Measurements from ENCODE around the gene ZNF37A.
"Not testable (repeated sequence)": the region's sequence is repeated elsewhere in the genome, so short reads cannot be mapped to it uniquely, and the experiment has no call there.

ZNF37A gene

GRCh38 chr10:38076687-38077086, 17.4 kb upstream of the ZNF37A start:
- Histone ChIP-seq H2AFZ (ENCODE audit: low read depth, low read length) (no peak overlapping the region), H3K9me3 (ENCODE audit: insufficient read depth, low read length) (no peaks in the 10 kb centered on the region), H3K79me2 (ENCODE audit: low read length) (no peaks in the 10 kb centered on the region), H3K36me3 (replicated peaks; ENCODE audit: low read depth, low read length) (no peaks in the 10 kb centered on the region), H3K9ac (ENCODE audit: low read length) (no peak overlapping the region), H3K27ac (ENCODE audit: low read length) (no peak overlapping the region), H3K4me1 (ENCODE audit: low read length) (peaks cover 10% of the 10 kb centered on the region), H3K4me2 (ENCODE audit: low read length) (no peak overlapping the region), H3K27me3 (ENCODE audit: low read depth, low read length) (no peaks in the 10 kb centered on the region), H4K20me1 (ENCODE audit: insufficient read depth, low read length) (no peaks in the 10 kb centered on the region), H3K4me3 (ENCODE audit: low read length) (no peak overlapping the region)
- TF ChIP-seq, protein P1, sequence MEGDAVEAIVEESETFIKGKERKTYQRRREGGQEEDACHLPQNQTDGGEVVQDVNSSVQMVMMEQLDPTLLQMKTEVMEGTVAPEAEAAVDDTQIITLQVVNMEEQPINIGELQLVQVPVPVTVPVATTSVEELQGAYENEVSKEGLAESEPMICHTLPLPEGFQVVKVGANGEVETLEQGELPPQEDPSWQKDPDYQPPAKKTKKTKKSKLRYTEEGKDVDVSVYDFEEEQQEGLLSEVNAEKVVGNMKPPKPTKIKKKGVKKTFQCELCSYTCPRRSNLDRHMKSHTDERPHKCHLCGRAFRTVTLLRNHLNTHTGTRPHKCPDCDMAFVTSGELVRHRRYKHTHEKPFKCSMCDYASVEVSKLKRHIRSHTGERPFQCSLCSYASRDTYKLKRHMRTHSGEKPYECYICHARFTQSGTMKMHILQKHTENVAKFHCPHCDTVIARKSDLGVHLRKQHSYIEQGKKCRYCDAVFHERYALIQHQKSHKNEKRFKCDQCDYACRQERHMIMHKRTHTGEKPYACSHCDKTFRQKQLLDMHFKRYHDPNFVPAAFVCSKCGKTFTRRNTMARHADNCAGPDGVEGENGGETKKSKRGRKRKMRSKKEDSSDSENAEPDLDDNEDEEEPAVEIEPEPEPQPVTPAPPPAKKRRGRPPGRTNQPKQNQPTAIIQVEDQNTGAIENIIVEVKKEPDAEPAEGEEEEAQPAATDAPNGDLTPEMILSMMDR (IDR thresholded peaks at IDR 0.05; ENCODE audit: low read depth, low read length), result no peak
- TF ChIP-seq EZH2phosphoT487 (IDR thresholded peaks at IDR 0.05; ENCODE audit: low read depth), result no peak

- not testable (repeated sequence) for H3K4me1 ChIP-seq (ENCODE audit: low read length); H3K27ac ChIP-seq (ENCODE audit: low read length); H3K27me3 ChIP-seq (ENCODE audit: low read depth, low read length); H4K20me1 ChIP-seq (ENCODE audit: insufficient read depth, low read length); H3K9me3 ChIP-seq (ENCODE audit: insufficient read depth, low read length)
- H3K4me2 ChIP-seq (ENCODE audit: low read length), result peak overlapping the region; percentile 85
- H3K36me3 ChIP-seq (replicated peaks; ENCODE audit: low read depth, low read length), result peaks cover 13% of the 10 kb centered on the region
- peak overlapping the region; percentile 95 for H2AFZ ChIP-seq (ENCODE audit: low read depth, low read length)
- peaks cover 14% of the 10 kb centered on the region for H3K79me2 ChIP-seq (ENCODE audit: low read length)
- peak overlapping the region; percentile 50; the same call in 1 of the 2 replicates for H3K9ac ChIP-seq (ENCODE audit: low read length)
- peak overlapping the region; percentile 91 for H3K4me3 ChIP-seq (ENCODE audit: low read length)
Observed at GRCh38 chr10:38093318-38093717, 819 bp upstream of the ZNF37A start.

GRCh38 chr10:38093816-38094157, 350 bp upstream of the ZNF37A start:
- TF ChIP-seq, protein P1 (IDR thresholded peaks at IDR 0.05; ENCODE audit: low read depth, low read length), result no peak
- TF ChIP-seq EZH2phosphoT487 (IDR thresholded peaks at IDR 0.05; ENCODE audit: low read depth), result no peak
- H3K9me3 ChIP-seq (ENCODE audit: insufficient read depth, low read length), result no peaks in the 10 kb centered on the region
- H3K79me2 ChIP-seq (ENCODE audit: low read length), result peaks cover 14% of the 10 kb centered on the region
- peak overlapping the region; percentile 50 for H3K9ac ChIP-seq (ENCODE audit: low read length)
- peaks cover 13% of the 10 kb centered on the region for H3K36me3 ChIP-seq (replicated peaks; ENCODE audit: low read depth, low read length)
- peak overlapping the region; percentile 91 for H3K4me3 ChIP-seq (ENCODE audit: low read length)
- H4K20me1 ChIP-seq (ENCODE audit: insufficient read depth, low read length), result no peaks in the 10 kb centered on the region
- H3K27ac ChIP-seq (ENCODE audit: low read length), result no peak overlapping the region
- H3K4me1 ChIP-seq (ENCODE audit: low read length), result peaks cover 7% of the 10 kb centered on the region; the same call in 1 of the 2 replicates
- H3K4me2 ChIP-seq (ENCODE audit: low read length), result peak overlapping the region; percentile 85
- H2AFZ ChIP-seq (ENCODE audit: low read depth, low read length), result peak overlapping the region; percentile 95
- H3K27me3 ChIP-seq (ENCODE audit: low read depth, low read length), result no peaks in the 10 kb centered on the region

DNA sequence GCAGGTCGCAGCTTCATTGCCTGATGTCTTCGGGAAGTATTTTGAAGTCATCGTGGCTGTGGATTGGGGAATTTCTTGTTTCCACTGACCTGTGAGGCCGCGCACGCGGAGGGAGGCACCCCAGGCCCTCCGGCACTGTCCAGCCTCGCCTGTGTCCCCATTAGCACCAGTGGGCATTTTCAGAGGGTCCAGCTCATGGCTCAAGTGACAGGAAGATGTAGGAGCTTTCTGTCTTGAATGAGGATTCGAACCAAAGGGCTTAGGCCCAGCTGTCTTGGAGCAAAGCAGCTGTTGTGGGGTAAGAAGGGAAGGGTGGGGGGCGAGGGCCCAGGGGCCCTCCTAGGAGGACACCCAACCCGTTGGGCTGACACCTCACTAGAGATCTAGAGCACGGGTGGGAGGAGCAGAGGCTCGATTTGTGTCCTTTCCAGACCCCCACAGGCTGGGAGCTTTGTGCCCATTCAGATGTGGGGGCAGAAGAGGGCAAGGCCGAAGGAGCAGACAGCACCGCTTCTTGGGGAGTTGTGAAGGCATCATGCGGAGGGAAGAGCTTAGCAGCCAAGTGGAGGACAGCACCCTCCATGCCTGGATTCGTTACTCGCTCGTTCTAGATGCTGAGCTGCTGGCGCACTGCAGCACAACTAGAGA, 914 bp downstream of the ZNF37A start:
- TF ChIP-seq, protein P1 (IDR thresholded peaks at IDR 0.05; ENCODE audit: low read depth, low read length), result no peak
- TF ChIP-seq EZH2phosphoT487 (IDR thresholded peaks at IDR 0.05; ENCODE audit: low read depth), result no peak
- Histone ChIP-seq H3K79me2 (ENCODE audit: low read length) (peaks cover 14% of the 10 kb centered on the region), H3K9me3 (ENCODE audit: insufficient read depth, low read length) (no peaks in the 10 kb centered on the region), H3K9ac (ENCODE audit: low read length) (peak overlapping the region; percentile 88), H4K20me1 (ENCODE audit: insufficient read depth, low read length) (no peaks in the 10 kb centered on the region), H3K27ac (ENCODE audit: low read length) (peak overlapping the region; percentile 47; the same call in 1 of the 2 replicates), H3K4me2 (ENCODE audit: low read length) (peak overlapping the region; percentile 97), H3K4me3 (ENCODE audit: low read length) (peak overlapping the region; percentile 91), H2AFZ (ENCODE audit: low read depth, low read length) (peak overlapping the region; percentile 87; the same call in 1 of the 2 replicates), H3K4me1 (ENCODE audit: low read length) (peaks cover 7% of the 10 kb centered on the region; the same call in 1 of the 2 replicates), H3K27me3 (ENCODE audit: low read depth, low read length) (no peaks in the 10 kb centered on the region), H3K36me3 (replicated peaks; ENCODE audit: low read depth, low read length) (peaks cover 17% of the 10 kb centered on the region)
